NCI-H524 treated with DMSO at 0.1 percent for 48 hours (cell line): Measurements from ENCODE around the gene RHOB.
"Not testable (repeated sequence)": the region's sequence is repeated elsewhere in the genome, so short reads cannot be mapped to it uniquely, and the experiment has no call there.

Source experiments
- DNase-seq: peaks from one replicate; lab custom pipeline; 2025; lab: John Stamatoyannopoulos, UW

Gene RHOB

GRCh38 chr2:20454036-20454981, 7.4 kb downstream of the RHOB start:
- no peak for DNase-seq

GRCh38 chr2:20455076-20455587, 8.3 kb downstream of the RHOB start:
- no peak for DNase-seq

GRCh38 chr2:20456116-20456571, 9.3 kb downstream of the RHOB start:
- no peak for DNase-seq

- no peak for DNase-seq
Observed at GRCh38 chr2:20456636-20457426, 10.0 kb downstream of the RHOB start.

GRCh38 chr2:20457661-20458630, 11.1 kb downstream of the RHOB start:
- DNase-seq = no peak

- not testable (repeated sequence) for DNase-seq
Observed at GRCh38 chr2:20458737-20459484, 12.0 kb downstream of the RHOB start.

GRCh38 chr2:20465716-20466394, 19.0 kb downstream of the RHOB start:
- DNase-seq = no peak

GRCh38 chr2:20467789-20468548, 21.1 kb downstream of the RHOB start:
- DNase-seq = no peak

- no peak for DNase-seq
Observed at GRCh38 chr2:20468549-20469500, 22.0 kb downstream of the RHOB start.

GRCh38 chr2:20469595-20469994, 22.7 kb downstream of the RHOB start:
- DNase-seq = no peak

- DNase-seq = peak; percentile 69
Observed at GRCh38 chr2:20470211-20470610, 23.3 kb downstream of the RHOB start.

- DNase-seq = no peak
Observed at GRCh38 chr2:20471148-20471547, 24.3 kb downstream of the RHOB start.

GRCh38 chr2:20471902-20472559, 25.2 kb downstream of the RHOB start:
- no peak for DNase-seq

- DNase-seq = no peak
Observed at GRCh38 chr2:20472569-20472968, 25.7 kb downstream of the RHOB start.

GRCh38 chr2:20473128-20473527, 26.3 kb downstream of the RHOB start:
- no peak for DNase-seq

- DNase-seq = no peak
Observed at GRCh38 chr2:20474757-20475566, 28.1 kb downstream of the RHOB start.

GRCh38 chr2:20475567-20475952, 28.7 kb downstream of the RHOB start:
- DNase-seq = no peak
